GM23338 (cell line): ENCODE measurements around the gene USP30. TPM values are rescaled to one million over a fixed set of nuclear protein-coding genes. Genes with fewer than 3 reads are reported as not detected.
"Not testable (repeated sequence)": the region's sequence is repeated elsewhere in the genome, so short reads cannot be mapped to it uniquely, and the experiment has no call there.

Experiments
- ATAC-seq: fragments of 200-7000 bp; cut with Tn5 transposase; 3 replicates; pipeline ENCODE4 v1.9.1; 2020
- DNase-seq: peaks from one replicate; pipeline ENCODE4 v3.0.0-alpha.2; 2015; ENCODE audit warnings: low spot score
- H2AFZ ChIP-seq: fragments of 200-600 bp; sonication (generic); 2 replicates; pipeline ENCODE4 v1.8.0; 2016; ENCODE audit warnings: antibody characterized with exemption, mild to moderate bottlenecking, moderate library complexity
- H3F3A ChIP-seq: fragments of 200-600 bp; sonication (generic); replicated peaks from 2 replicates; pipeline ENCODE4 v1.8.0; 2017; ENCODE audit warnings: antibody characterized with exemption, mixed run types, low read depth
- H3K27ac ChIP-seq: fragments of 200-600 bp; sonication (generic); 2 replicates; pipeline ENCODE4 v1.6.1; 2016; ENCODE audit warnings: low read depth
- H3K27me3 ChIP-seq: fragments of 200-600 bp; sonication (generic); 2 replicates; pipeline ENCODE4 v1.8.0; 2016; ENCODE audit warnings: mild to moderate bottlenecking, mixed run types, moderate library complexity; ENCODE audit not compliant: insufficient read depth
- H3K36me3 ChIP-seq: fragments of 200-600 bp; sonication (generic); 2 replicates; pipeline ENCODE4 v1.8.0; 2016; ENCODE audit warnings: mild to moderate bottlenecking; ENCODE audit not compliant: insufficient read depth
- H3K4me1 ChIP-seq: fragments of 200-600 bp; sonication (generic); 2 replicates; pipeline ENCODE4 v1.8.0; 2016; ENCODE audit warnings: mild to moderate bottlenecking, moderate library complexity; ENCODE audit not compliant: insufficient read depth
- H3K4me2 ChIP-seq: fragments of 200-600 bp; sonication (generic); 2 replicates; pipeline ENCODE4 v1.7.1; 2017; ENCODE audit warnings: mixed run types
- H3K4me3 ChIP-seq: fragments of 200-600 bp; sonication (generic); 2 replicates; pipeline ENCODE4 v1.6.1; 2016; ENCODE audit warnings: mixed run types
- H3K79me2 ChIP-seq: fragments of 200-600 bp; sonication (generic); replicated peaks from 2 replicates; pipeline ENCODE4 v1.8.0; 2017; ENCODE audit warnings: mild to moderate bottlenecking; ENCODE audit not compliant: insufficient read depth
- H3K9me2 ChIP-seq: fragments of 200-600 bp; sonication (generic); 2 replicates; pipeline ENCODE4 v1.8.0; 2017; ENCODE audit not compliant: insufficient read depth
- H4K20me1 ChIP-seq: fragments of 200-600 bp; sonication (generic); replicated peaks from 2 replicates; pipeline ENCODE4 v1.8.0; 2017; ENCODE audit warnings: mild to moderate bottlenecking; ENCODE audit not compliant: insufficient read depth
- H3K27ac Mint-ChIP-seq: 2 replicates; pipeline ENCODE4 v1.8.0; 2020; ENCODE audit warnings: inconsistent platforms, mild to moderate bottlenecking, moderate library complexity, mixed read lengths
- H3K27me3 Mint-ChIP-seq: 3 replicates; pipeline ENCODE4 v1.8.0; 2022; ENCODE audit warnings: low read depth, mild to moderate bottlenecking, moderate library complexity, mixed read lengths, inconsistent platforms; ENCODE audit not compliant: insufficient read depth, poor library complexity
- H3K36me3 Mint-ChIP-seq: 3 replicates; pipeline ENCODE4 v1.8.0; 2021; ENCODE audit warnings: low read depth, mild to moderate bottlenecking, inconsistent platforms, moderate library complexity, mixed read lengths
- H3K4me1 Mint-ChIP-seq: 3 replicates; pipeline ENCODE4 v1.8.0; 2020; ENCODE audit warnings: mild to moderate bottlenecking, inconsistent platforms, mixed read lengths
- H3K4me3 Mint-ChIP-seq: 3 replicates; pipeline ENCODE4 v1.8.0; 2021; ENCODE audit warnings: moderate library complexity, mild to moderate bottlenecking, inconsistent platforms, mixed read lengths
- H3K9me3 Mint-ChIP-seq: 3 replicates; pipeline ENCODE4 v1.8.0; 2020; ENCODE audit warnings: moderate library complexity, mild to moderate bottlenecking, inconsistent platforms, mixed read lengths
- CREB1 ChIP-seq: fragments of 250-450 bp; sonication (Bioruptor Pico); IDR thresholded peaks from 2 replicates; pipeline ENCODE4 v1.5.0; 2020; ENCODE audit warnings: low read depth, mild to moderate bottlenecking, moderate library complexity
- EZH2 ChIP-seq: fragments of 200-600 bp; sonication (generic); IDR thresholded peaks from one replicate; pipeline ENCODE4 v1.8.0; 2017; ENCODE audit warnings: antibody characterized with exemption, mild to moderate bottlenecking, low read depth; ENCODE audit not compliant: unreplicated experiment
- JUNB ChIP-seq: IDR thresholded peaks from one replicate; pipeline ENCODE4 v1.6.1; 2016; ENCODE audit warnings: antibody characterized with exemption; ENCODE audit not compliant: unreplicated experiment
- STAT1 ChIP-seq: IDR thresholded peaks from one replicate; pipeline ENCODE4 v1.6.1; 2016; ENCODE audit warnings: antibody characterized with exemption; ENCODE audit not compliant: unreplicated experiment
- ZNF114 ChIP-seq: fragments of 250-450 bp; sonication (Bioruptor Pico); IDR thresholded peaks from 2 replicates; pipeline ENCODE4 v1.5.0; 2020; ENCODE audit warnings: mild to moderate bottlenecking, moderate library complexity
- ZNF331 ChIP-seq: fragments of 250-450 bp; sonication (Bioruptor Pico); IDR thresholded peaks from 2 replicates; pipeline ENCODE4 v1.5.0; 2020; ENCODE audit warnings: low read depth, mild to moderate bottlenecking, moderate library complexity
- polyA plus RNA-seq: library from polyadenylated mRNA; unstranded; fragments of >200 nt; fragmentation: Nextera tagmentation; extraction: Ambion mirVana; gene quantifications from 2 replicates; pipeline ENCODE4 v1.2.1, GENCODE V29; 2016
- total RNA-seq: library from RNA; depleted of rRNA; stranded (reverse); fragments of >200 nt; shearing (Covaris generic); gene quantifications from 2 replicates; pipeline ENCODE4 v1.2.3, GENCODE V29; 2014
- TF ChIP-seq, protein P1 (sequence below), 2 experiments: fragments of 200-600 bp in 1 of 2; sonication (generic) in 1 of 2; conservative IDR thresholded peaks; 2 replicates each; pipeline versions ENCODE4 v1.5.1 to v1.6.1; 2016 to 2017; ENCODE audit warnings: antibody characterized with exemption in 2 of 2, low read depth in 2 of 2, mild to moderate bottlenecking in 2 of 2, moderate library complexity in 1 of 2
- TF ChIP-seq, protein P2 (sequence below): IDR thresholded peaks from 2 replicates; pipeline ENCODE4 v1.6.1; 2016; ENCODE audit warnings: antibody characterized with exemption
- TF ChIP-seq, protein P3 (sequence below): IDR thresholded peaks from one replicate; pipeline ENCODE4 v1.6.1; 2018; ENCODE audit warnings: antibody characterized with exemption; ENCODE audit not compliant: unreplicated experiment

USP30 gene
- total and polyA plus RNA-seq, 2 experiments from 2014 or later = 2.9 to 6.1 TPM

DNA sequence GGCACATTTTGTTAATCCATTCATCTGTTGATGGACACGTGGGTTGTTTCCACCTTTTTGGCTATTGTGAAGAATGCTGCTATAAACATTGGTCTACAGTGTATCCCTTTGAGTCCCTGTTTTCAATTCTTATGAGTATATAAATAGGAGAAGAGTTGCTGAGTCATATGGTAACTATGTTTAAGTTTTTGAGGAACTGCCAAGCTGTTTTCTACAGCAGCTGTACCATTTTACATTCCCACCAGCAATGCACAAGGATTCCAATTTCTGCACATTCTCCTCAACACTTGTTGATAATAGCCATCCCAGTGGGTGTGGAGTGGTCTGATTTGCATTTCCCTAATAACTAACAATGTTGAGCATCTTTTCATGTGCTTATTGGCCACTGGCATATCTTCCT, 24.6 kb upstream of the USP30 start:
- H3K36me3 Mint-ChIP-seq = no peaks in the 10 kb centered on the region
- no peak overlapping the region for H3K4me2 ChIP-seq
- no peaks in the 10 kb centered on the region for H3K4me1 ChIP-seq
- no peaks in the 10 kb centered on the region for H4K20me1 ChIP-seq
- no peaks in the 10 kb centered on the region for H3K79me2 ChIP-seq
- H3K27ac Mint-ChIP-seq = no peak overlapping the region
- no peak overlapping the region for H3K4me3 Mint-ChIP-seq
- H3K27ac ChIP-seq = no peak overlapping the region
- peaks cover 2% of the 10 kb centered on the region for H3K27me3 Mint-ChIP-seq
- no peaks in the 10 kb centered on the region for H3K27me3 ChIP-seq
- DNase-seq = no peak
- H3K36me3 ChIP-seq = no peaks in the 10 kb centered on the region
- TF ChIP-seq, protein P1, sequence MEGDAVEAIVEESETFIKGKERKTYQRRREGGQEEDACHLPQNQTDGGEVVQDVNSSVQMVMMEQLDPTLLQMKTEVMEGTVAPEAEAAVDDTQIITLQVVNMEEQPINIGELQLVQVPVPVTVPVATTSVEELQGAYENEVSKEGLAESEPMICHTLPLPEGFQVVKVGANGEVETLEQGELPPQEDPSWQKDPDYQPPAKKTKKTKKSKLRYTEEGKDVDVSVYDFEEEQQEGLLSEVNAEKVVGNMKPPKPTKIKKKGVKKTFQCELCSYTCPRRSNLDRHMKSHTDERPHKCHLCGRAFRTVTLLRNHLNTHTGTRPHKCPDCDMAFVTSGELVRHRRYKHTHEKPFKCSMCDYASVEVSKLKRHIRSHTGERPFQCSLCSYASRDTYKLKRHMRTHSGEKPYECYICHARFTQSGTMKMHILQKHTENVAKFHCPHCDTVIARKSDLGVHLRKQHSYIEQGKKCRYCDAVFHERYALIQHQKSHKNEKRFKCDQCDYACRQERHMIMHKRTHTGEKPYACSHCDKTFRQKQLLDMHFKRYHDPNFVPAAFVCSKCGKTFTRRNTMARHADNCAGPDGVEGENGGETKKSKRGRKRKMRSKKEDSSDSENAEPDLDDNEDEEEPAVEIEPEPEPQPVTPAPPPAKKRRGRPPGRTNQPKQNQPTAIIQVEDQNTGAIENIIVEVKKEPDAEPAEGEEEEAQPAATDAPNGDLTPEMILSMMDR (conservative IDR thresholded peaks at IDR 0.05; ENCODE audit: low read depth in 2 of 2) = no peak
- no peak for TF ChIP-seq CREB1 (CRISPR knock-in tag)
- no peak for TF ChIP-seq ZNF331 (CRISPR knock-in tag)
- TF ChIP-seq, protein P2, sequence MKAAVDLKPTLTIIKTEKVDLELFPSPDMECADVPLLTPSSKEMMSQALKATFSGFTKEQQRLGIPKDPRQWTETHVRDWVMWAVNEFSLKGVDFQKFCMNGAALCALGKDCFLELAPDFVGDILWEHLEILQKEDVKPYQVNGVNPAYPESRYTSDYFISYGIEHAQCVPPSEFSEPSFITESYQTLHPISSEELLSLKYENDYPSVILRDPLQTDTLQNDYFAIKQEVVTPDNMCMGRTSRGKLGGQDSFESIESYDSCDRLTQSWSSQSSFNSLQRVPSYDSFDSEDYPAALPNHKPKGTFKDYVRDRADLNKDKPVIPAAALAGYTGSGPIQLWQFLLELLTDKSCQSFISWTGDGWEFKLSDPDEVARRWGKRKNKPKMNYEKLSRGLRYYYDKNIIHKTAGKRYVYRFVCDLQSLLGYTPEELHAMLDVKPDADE = no peak
- TF ChIP-seq JUNB = no peak
- H2AFZ ChIP-seq = no peak overlapping the region
- peaks cover 2% of the 10 kb centered on the region for H3K9me3 Mint-ChIP-seq
- H3K4me3 ChIP-seq = no peak overlapping the region
- H3K9me2 ChIP-seq = no peaks in the 10 kb centered on the region
- ATAC-seq = no peak
- no peaks in the 10 kb centered on the region for H3F3A ChIP-seq
- no peaks in the 10 kb centered on the region for H3K4me1 Mint-ChIP-seq

DNA sequence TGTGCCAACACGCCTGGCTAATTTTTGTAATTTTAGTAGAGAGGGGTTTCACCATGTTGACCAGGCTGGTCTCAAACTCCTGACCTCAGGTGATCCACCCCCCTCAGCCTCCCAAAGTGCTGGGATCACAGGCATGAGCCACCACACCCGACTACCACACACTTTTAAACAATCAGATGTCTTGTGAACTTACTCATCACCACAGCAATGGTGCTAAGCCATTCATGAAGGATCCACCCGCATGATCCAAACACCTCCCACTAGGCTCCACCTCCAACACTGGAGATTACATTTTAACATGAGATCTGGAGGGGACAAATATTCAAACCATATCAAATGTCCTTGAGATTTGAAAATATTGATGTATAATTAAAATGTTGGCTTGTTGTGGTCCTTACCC, 23.8 kb upstream of the USP30 start:
- not testable (repeated sequence) for H3K27me3 ChIP-seq, H4K20me1 ChIP-seq, H3K4me2 ChIP-seq, DNase-seq, H3K4me3 Mint-ChIP-seq, H3K27ac Mint-ChIP-seq, H3K9me3 Mint-ChIP-seq, H3K9me2 ChIP-seq, H3K36me3 Mint-ChIP-seq, H2AFZ ChIP-seq, H3K79me2 ChIP-seq, H3K4me1 Mint-ChIP-seq, H3K4me3 ChIP-seq, H3K27me3 Mint-ChIP-seq, ATAC-seq, H3K4me1 ChIP-seq, H3F3A ChIP-seq, H3K36me3 ChIP-seq, H3K27ac ChIP-seq

DNA sequence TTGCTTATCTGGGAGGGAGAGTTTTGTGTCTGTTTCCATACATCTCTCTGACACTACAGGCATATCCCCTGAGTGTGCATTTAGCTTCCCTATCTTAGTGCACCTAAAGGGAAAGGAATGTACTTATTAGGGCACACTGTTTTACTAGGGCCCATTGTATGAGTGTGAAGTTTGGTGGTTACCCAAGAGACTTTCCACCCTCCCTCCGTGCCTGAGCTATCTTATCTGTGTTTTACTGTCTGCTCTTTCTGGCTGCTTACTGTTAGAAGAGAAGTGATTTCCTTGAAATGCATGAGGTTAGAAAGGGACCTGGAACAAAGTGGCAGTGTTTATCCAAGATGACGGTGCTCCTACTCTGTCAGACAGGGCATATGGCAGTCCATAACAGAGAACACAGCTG, 23.0 kb upstream of the USP30 start:
- H3K36me3 ChIP-seq = no peaks in the 10 kb centered on the region
- H3K9me3 Mint-ChIP-seq = peaks cover 2% of the 10 kb centered on the region
- H4K20me1 ChIP-seq = no peaks in the 10 kb centered on the region
- H3K9me2 ChIP-seq = no peaks in the 10 kb centered on the region
- H3K4me2 ChIP-seq = no peak overlapping the region
- ATAC-seq = no peak
- no peaks in the 10 kb centered on the region for H3K27me3 ChIP-seq
- no peaks in the 10 kb centered on the region for H3K36me3 Mint-ChIP-seq
- no peaks in the 10 kb centered on the region for H3K79me2 ChIP-seq
- no peaks in the 10 kb centered on the region for H3K4me1 ChIP-seq
- H3K4me1 Mint-ChIP-seq = peaks cover 10% of the 10 kb centered on the region
- no peak overlapping the region for H3K27ac ChIP-seq
- H3F3A ChIP-seq = no peaks in the 10 kb centered on the region
- H3K27me3 Mint-ChIP-seq = peaks cover 2% of the 10 kb centered on the region
- no peak overlapping the region for H3K4me3 Mint-ChIP-seq
- no peak for DNase-seq
- H3K27ac Mint-ChIP-seq = no peak overlapping the region
- no peak overlapping the region for H3K4me3 ChIP-seq
- no peak overlapping the region for H2AFZ ChIP-seq
- TF ChIP-seq, protein P3, sequence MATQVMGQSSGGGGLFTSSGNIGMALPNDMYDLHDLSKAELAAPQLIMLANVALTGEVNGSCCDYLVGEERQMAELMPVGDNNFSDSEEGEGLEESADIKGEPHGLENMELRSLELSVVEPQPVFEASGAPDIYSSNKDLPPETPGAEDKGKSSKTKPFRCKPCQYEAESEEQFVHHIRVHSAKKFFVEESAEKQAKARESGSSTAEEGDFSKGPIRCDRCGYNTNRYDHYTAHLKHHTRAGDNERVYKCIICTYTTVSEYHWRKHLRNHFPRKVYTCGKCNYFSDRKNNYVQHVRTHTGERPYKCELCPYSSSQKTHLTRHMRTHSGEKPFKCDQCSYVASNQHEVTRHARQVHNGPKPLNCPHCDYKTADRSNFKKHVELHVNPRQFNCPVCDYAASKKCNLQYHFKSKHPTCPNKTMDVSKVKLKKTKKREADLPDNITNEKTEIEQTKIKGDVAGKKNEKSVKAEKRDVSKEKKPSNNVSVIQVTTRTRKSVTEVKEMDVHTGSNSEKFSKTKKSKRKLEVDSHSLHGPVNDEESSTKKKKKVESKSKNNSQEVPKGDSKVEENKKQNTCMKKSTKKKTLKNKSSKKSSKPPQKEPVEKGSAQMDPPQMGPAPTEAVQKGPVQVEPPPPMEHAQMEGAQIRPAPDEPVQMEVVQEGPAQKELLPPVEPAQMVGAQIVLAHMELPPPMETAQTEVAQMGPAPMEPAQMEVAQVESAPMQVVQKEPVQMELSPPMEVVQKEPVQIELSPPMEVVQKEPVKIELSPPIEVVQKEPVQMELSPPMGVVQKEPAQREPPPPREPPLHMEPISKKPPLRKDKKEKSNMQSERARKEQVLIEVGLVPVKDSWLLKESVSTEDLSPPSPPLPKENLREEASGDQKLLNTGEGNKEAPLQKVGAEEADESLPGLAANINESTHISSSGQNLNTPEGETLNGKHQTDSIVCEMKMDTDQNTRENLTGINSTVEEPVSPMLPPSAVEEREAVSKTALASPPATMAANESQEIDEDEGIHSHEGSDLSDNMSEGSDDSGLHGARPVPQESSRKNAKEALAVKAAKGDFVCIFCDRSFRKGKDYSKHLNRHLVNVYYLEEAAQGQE = no peak
- no peak for TF ChIP-seq STAT1
- TF ChIP-seq ZNF114 (CRISPR knock-in tag) = no peak
- no peak for TF ChIP-seq CREB1 (CRISPR knock-in tag)
- TF ChIP-seq, protein P1 (conservative IDR thresholded peaks at IDR 0.05; ENCODE audit: low read depth in 2 of 2) = no peak
- no peak for TF ChIP-seq EZH2
